Ishikawa (cell line): Measurements from ENCODE around the gene PFKFB4.

Experiments
- CEBPB ChIP-seq: IDR thresholded peaks from 2 replicates; pipeline ENCODE4 v1.6.1; 2012
- EP300 ChIP-seq: IDR thresholded peaks from 2 replicates; pipeline ENCODE4 v1.6.1; 2012; ENCODE audit warnings: borderline replicate concordance
- REST ChIP-seq: IDR thresholded peaks from 2 replicates; pipeline ENCODE4 v1.6.1; 2012; ENCODE audit warnings: low read depth, mild to moderate bottlenecking
- TCF12 ChIP-seq: IDR thresholded peaks from 2 replicates; pipeline ENCODE4 v1.6.1; 2012; ENCODE audit warnings: low read depth
- TEAD4 ChIP-seq: IDR thresholded peaks from 2 replicates; pipeline ENCODE4 v1.6.1; 2012
- YY1 ChIP-seq: IDR thresholded peaks from 2 replicates; pipeline ENCODE4 v1.6.1; 2012; ENCODE audit warnings: low read depth

- no peak for TF ChIP-seq TEAD4
- TF ChIP-seq CEBPB = no peak
- no peak for TF ChIP-seq YY1
- no peak for TF ChIP-seq TCF12
- no peak for TF ChIP-seq REST
- no peak for TF ChIP-seq EP300
Measured at GRCh38 chr3:48558493-48559134, 2.0 kb upstream of the PFKFB4 start.
